COLO829 (cell line): Measurements from ENCODE around the gene C3.
"Not testable (repeated sequence)": the region's sequence is repeated elsewhere in the genome, so short reads cannot be mapped to it uniquely, and the experiment has no call there.

ENCODE experiments used
- DNase-seq: peaks from one replicate; pipeline ENCODE4 v3.0.0; 2012; ENCODE audit warnings: low spot score

Gene C3

DNA sequence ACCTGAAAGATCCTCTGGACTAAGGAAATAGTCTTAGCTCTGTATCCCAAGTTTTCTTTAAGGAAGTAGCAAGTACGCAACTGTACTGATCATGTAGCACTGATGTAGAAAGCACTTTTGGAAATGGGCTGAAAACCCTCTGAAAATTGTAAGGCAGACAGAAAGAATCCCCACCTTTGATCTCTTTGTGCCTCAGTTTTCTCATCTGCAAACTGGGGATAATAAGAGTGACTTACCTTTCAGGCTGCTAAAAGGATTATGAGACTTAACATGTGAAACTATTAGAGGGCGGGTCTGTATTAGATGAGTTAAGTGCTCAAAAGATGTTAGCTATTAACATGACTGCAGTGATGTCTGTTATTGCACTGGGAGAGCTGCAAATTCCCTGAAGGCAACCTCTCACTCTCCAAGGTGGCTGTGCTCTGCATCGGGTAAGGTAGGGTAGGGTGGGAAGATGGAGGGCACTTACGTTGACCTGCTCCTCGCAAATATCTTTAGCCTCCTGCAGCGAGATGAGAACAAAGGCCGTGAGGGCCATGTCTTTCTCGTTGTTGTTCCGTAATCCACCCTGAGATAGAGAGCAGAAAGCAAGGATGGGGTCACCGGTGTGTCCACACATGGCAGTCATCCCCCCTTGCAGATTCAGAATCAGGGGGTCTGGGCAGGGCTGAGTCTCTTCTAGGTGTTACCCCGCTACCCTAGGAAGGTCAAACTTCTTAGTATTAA, 30.1 kb downstream of the C3 start:
- no peak for DNase-seq

DNA sequence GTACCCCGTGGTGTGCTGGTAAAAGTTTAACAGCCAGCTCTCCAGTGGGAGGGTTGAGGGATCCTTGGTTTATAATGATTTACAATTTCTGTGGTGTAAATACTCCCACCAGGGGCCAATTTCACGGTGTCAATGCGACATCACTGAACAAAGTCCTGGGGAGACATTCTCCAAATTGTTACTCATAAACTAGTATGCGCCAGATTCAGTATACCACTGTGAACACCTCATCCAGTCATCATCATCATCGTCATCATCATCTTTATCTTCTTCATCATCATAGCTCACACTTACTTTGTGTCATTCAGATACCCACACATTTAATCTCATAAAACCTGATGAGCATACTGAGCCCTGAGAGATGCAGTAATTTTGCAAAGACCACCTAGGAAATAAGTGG, 33.3 kb downstream of the C3 start:
- no peak for DNase-seq

DNA sequence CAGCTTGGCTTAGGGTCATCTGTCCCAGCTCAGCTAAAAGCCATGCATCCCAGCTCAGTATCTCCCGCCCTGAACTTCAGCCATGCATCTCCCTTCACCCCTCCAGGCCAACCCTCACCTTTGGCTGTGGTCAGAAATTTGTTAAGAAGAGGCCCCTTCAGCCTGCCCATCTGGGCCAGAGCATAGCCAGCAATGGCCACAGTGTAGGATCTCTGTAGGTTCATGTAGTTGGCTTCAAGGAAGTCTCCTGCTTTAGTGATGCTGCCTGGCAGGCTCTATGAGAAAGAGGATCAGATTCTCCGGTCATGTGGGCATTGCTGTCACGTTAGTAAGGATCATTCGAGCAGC, 33.8 kb downstream of the C3 start:
- no peak for DNase-seq

DNA sequence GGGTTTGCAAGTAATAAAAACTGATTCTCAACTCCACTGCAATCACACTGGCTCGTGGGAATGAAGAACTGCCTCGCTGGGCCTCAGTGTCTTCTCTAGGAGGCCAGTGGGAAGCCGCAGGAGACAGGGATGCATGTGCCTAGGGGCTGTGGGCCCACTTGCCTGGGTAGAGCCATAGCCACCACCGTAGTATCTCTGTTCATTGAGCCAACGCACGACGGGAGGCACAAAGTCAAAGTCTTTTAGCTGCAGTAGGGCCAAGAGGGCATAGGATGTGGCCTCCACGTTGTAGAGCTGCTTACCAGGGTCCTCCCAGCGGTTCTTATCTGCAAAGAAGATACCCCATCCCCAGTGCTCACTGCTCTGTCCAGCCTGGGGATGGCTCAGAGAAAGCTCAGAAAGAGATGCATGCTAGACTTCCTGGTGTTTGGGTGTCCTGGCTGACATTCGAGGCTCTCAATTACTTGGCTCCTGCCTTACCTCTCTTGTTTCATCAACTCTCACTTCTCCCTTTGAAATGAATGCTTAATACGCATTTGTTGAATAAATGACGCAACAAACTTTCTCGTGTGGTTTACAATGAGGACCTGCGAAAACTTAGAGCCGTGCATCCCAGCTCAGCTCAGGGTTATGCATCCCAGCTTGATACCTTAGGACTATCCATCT, 34.4 kb downstream of the C3 start:
- no peak for DNase-seq

- no peak for DNase-seq
These were observed 35.0 kb downstream of the C3 start for GRCh38 chr19:6685482-6685881.

DNA sequence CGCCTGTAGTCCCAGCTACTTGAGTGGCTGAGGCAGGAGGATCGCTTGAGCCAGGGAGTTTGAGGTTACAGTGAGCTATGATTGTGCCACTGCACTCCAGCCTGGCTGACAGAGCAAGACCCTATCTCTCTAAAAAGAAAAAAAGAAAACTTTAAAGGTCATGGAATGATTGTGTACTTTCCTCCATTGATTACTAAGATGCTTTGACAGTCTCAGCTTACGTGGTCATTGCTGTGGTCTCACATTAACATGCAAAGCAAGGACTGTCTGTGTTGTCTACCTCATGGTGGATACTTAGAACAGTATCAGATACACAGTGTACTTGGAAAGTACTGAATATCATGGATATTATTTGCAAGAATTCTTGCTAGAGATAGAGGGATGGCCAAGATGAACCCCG, 36.5 kb downstream of the C3 start:
- DNase-seq = no peak

DNA sequence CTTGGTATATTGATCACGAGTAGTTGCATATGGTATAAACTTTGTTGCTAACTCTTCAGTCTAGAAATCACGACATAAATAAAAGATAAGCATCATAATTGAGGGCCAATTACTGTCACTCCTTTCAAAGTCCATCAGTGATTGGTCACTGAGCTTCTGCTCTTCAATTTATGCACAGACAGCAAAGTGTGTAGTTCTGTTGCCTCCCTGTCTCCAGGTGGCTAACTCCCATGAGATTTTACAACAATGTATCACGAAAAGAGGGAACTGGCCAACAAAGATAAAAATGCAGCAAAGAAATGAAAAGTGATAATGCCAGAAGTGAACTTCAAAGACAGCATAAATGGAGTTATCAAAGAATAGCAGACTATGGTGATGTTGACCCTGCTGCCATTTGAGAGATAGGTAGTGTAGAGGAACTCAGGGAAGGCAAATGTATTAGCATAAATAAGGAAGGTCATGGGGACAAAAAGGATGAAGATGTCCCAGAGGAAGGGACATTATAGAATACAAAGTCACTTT, 37.8 kb downstream of the C3 start:
- DNase-seq = no peak

- no peak for DNase-seq
These were observed 40.3 kb downstream of the C3 start for GRCh38 chr19:6680141-6680540.

GRCh38 chr19:6679139-6679538, 41.3 kb downstream of the C3 start:
- no peak for DNase-seq

- DNase-seq = no peak
These were observed 41.8 kb downstream of the C3 start for GRCh38 chr19:6678690-6679109.

GRCh38 chr19:6677883-6678689, 42.4 kb downstream of the C3 start:
- no peak for DNase-seq

GRCh38 chr19:6677495-6677882, 43.0 kb downstream of the C3 start:
- DNase-seq = no peak

DNA sequence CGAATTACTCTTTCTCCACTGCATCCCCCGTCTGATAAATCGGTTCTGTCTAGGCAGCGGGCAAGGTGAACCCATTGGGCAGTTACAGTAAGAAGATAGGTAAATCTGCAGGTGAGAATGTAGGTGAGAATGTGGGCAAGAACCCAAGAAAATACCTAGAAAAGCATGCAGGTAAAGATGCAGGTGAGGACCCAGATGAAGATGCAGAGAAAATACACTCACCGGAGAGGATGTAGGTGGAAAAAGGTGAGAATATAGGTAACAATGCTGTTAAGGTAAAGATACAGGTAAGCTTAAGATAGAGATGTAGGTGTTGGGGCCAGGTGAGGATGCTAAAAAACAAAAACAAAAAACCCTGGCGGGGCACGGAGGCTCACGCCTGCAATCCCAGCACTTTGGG, 44.2 kb downstream of the C3 start:
- DNase-seq = no peak

DNA sequence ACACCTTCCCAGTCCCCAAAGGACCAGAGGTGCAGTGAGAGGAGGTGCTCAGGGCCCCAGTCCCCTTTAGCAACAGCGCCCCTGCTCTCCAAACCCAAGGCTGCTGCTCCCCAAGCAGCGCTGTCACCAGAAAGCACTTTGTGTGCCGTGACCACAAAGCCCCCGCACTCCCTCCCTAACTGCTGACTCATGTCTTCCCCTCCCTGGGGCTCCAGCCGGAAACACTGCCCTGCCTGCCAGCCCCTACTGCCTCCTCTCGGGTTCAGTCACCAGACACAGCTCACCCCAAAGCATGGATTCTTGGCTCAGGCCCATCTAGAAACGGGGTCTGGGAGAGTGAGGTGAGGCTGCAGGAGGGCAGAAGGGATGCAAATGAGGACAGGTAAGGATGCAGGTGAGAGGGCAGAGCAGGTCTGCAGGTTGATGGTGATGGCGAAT, 45.6 kb downstream of the C3 start:
- DNase-seq = peak; percentile 57

DNA sequence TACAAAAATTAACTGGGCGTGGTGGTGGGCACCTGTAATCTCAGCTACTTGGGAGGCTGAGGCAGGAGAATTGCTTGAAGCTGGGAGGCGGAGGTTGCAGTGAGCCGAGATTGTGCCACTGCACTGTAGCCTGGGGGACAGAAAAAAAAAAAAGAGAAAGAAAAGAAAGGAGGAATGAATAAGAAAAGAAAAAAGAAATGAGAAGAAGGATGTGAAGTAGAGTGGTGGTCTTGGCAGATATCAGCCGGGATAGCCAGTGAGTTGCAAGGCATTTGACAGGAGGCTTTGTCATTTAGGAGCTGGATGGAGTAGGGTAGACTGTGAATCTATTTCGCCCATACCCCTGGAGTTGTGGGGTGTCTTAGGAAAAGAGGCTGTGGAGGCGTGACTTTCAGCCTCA, 46.0 kb downstream of the C3 start:
- DNase-seq = not testable (repeated sequence)

- DNase-seq = no peak
These were observed 47.7 kb downstream of the C3 start for GRCh38 chr19:6672693-6673290.

- DNase-seq = no peak
These were observed 48.5 kb downstream of the C3 start for GRCh38 chr19:6671960-6672359.

GRCh38 chr19:6668691-6669090, 51.8 kb downstream of the C3 start:
- no peak for DNase-seq

GRCh38 chr19:6667114-6667627, 53.3 kb downstream of the C3 start:
- DNase-seq = no peak

GRCh38 chr19:6664916-6665315, 55.5 kb downstream of the C3 start:
- DNase-seq = no peak

DNA sequence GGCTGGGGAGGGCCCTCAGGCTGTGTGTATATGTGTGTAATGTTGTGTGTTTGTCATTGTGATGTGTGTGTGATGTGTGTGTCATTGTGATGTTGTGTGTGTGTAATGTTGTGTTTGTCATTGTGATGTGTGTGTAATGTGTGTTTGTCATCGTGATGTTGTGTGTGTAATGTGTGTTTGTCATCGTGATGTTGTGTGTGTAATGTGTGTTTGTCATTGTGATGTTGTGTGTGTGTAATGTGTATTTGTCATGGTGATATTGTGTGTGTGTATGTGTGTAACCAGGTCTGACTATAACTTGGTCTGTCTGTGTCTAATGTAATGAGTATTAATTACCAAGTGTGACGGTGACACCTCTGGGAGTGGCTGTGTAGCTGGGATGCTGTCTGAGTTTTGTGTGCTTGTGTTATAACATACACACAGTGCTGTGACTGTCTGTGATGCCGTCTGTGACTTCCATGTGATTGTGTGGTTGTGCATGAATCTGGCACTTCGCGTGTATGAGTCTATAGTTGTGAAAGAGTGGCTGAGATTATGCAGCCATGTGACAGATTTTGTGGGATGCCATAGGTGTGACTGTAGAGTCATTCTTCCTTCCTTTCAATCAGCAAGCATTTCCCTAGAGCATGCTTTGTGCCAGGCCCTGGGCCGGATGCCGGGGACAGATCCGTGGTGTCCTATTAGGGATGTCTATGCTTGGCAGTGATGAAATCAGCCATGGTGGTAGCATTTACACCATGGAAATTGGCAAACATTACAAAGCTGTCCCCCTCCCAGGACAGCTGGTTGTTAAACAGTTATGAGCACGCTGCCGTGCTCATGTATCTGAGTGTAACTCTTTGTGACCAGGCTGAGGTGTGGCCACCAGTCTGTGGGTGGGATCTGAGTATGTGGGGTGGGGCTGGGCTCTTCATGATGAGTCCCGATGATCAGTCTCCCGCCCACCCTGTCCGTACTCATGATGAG, 56.9 kb downstream of the C3 start:
- DNase-seq = no peak
